HG03280 (cell line): Measurements from ENCODE around the gene LBHD2.

Source experiments
- ATAC-seq: cut with Tn5 transposase; IDR thresholded peaks from one replicate; pipeline ENCODE4 v1.9.1; 2021; ENCODE audit warnings: mild to moderate bottlenecking, moderate library complexity; ENCODE audit not compliant: unreplicated experiment

The LBHD2 gene

DNA sequence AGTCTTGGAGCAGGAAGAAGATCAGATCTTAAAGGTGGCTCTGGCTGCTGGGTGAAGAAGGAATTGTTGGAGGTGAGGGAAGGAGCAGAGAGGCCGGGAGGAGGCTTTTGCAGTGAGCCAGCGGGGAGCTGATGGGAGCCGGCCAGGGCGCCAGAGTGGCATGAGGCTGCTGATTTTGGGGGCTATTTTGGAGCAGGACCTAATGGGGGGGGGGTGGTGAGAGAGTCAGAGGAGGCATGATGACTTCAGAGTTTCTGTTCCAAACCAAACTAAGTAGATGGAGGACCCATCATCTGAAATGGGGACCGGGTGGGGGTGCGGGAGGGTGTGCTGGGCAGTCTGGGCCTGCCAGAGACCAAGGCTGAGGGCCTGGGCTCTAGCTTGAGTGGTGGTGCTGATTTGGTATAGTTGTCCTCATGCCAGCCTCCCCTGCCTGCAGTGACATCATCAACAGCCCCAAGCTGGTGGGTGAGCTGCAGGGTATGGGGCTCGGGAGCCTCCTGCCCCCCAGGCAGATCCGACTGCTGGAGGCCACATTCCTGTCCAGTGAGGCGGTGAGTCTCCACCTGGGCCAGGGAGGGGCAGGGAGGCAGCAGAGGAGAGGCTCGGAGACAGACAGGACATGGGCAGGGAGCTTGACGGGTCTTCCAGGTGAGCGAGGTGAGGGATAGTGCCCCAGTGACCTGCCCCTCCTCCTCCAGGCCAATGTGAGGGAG, 45.4 kb downstream of the LBHD2 start:
- no peak for ATAC-seq

DNA sequence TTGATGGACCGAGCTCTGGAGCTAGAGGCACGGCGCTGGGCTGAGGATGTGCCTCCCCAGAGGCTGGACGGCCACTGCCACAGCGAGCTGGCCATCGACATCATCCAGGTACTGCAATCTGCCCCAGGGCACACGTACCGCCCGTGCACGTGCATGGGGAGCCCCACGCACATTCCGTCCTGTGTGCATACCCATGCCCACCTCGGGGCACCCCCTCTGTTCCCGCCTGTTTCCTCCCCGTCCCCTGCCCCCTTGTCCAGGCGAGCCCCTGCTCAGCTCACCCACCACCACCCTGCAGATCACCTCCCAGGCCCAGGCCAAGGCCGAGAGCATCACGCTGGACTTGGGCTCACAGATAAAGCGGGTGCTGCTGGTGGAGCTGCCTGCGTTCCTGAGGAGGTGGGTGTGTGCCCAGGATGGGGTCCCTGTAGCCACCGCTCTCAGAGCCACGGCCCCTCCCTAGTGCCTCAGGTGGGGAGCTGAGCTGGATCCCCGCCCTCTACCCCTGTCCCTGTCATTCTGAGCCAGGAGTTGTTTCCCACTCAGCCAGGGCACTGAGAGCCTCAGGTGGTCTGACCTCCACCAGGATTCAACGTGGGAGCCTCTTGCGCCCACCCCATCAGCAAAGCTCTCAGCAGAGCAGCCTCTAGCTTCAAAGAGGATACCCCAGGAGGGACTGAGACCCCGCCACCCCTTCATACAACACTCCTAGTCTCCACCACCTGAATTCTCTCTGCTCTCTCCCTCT, 46.2 kb downstream of the LBHD2 start:
- no peak for ATAC-seq

DNA sequence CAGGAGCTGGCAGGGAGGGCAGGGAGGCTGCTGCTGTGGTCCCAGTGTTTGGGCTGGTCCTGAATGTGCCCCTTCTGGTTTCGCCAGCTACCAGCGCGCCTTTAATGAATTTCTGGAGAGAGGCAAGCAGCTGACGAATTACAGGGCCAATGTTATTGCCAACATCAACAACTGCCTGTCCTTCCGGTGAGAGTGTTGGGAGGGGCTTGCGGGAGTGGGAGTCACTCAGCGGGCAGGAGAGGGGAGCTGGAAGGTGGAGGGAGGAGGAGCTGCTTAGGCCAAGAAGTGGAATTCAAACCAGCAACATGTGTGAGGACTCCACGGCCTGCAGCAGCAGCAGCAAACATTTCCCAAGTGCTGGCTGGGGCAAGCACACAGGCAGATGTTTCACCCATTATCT, 47.0 kb downstream of the LBHD2 start:
- no peak for ATAC-seq

DNA sequence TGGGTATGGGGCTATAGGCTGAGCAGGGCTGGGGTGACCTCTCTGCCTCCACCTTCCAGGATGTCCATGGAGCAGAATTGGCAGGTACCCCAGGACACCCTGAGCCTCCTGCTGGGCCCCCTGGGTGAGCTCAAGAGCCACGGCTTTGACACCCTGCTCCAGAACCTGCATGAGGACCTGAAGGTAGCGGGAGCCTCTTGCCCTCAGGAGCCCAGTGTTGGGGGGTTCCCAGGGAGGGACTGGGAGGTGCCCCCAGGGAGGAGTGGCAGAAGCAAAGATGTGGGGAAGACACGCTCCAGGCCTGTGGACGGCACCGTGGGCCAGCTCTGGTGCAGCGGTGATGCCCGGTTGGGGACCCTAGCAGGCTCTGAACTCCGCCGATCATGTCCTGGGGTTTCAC, 47.6 kb downstream of the LBHD2 start:
- no peak for ATAC-seq

DNA sequence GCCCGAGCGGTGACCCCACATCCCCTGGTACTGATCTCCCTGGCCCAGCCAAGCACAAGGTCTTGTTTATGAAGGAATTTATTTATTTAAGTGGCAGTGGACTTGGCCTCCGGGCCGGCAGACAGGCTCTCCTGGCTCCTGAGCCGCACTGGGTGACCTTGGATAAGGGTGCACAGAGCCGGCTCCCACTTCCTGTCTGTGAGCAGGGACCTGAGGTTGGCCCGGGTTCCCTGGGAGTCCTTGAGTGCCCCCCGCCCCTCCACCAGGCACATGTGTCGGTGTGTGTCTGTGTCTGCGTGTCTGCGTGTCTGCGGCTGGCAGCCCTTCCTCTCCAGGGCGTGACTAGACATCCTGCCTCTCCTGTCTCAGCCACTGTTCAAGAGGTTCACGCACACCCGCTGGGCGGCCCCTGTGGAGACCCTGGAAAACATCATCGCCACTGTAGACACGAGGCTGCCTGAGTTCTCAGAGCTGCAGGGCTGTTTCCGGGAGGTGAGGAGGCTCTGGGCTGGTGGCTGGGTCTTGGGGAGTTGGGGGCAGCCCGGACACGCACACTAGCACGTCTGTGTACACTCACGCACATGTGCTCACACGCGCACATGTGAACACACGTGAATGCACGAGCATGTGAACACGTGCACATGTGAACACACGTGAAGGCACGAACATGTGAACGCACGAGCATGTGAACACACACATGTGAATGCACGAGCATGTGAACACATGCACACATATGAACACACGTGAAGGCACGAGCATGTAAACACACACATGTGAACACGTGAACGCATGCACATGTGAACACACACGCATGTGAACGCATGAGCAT, 48.6 kb downstream of the LBHD2 start:
- no peak for ATAC-seq

DNA sequence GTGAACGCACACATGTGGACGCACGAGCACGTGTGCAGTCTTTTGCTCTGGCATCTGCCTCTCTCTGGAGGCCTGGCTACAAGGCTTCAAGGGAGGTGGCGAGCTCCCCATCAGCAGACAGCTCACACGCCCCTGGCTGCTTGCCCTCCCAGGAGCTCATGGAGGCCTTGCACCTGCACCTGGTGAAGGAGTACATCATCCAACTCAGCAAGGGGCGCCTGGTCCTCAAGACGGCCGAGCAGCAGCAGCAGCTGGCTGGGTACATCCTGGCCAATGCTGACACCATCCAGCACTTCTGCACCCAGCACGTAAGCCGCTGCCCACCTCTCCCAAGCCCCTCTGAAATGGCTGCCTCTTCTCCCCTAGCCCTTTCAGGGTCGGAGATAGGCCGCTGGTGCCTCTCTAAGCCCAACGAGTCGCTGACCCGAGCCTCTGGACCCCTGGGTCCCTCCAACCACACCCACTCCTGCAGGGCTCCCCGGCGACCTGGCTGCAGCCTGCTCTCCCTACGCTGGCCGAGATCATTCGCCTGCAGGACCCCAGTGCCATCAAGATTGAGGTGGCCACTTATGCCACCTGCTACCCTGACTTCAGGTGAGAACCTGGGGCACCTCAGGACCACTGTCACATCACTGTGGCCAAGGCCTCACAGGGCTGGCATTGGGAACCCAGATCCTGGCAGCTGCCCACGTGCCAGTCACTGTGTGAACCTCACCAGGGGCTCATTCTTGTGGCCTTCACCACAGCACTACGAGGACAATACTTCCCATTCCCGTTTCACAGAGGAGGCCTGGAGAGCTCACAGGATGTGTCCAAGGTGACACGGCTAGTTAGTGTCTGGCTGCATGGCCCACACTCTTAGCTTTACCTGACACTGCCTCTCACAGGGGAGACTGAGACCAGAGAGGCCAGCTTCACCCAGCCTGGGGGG, 49.5 kb downstream of the LBHD2 start:
- ATAC-seq: no peak

DNA sequence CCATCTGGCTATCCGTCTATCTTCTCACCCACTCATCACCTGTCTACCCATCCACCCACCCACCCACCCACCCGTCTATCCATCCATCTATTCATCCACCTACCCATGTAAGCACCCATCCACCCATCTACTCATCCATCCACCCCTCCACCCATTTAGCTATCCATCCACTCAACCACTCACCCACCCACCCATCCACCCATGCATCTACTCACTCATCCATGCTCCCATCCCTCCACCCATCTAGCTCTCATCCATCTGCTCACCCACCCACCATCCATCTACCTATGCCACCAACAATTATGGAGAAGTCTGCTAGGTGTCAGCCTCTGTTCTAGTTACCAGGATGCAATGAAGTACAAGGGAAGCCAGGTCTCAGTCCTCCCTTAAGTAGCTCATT, 50.4 kb downstream of the LBHD2 start:
- ATAC-seq: no peak

DNA sequence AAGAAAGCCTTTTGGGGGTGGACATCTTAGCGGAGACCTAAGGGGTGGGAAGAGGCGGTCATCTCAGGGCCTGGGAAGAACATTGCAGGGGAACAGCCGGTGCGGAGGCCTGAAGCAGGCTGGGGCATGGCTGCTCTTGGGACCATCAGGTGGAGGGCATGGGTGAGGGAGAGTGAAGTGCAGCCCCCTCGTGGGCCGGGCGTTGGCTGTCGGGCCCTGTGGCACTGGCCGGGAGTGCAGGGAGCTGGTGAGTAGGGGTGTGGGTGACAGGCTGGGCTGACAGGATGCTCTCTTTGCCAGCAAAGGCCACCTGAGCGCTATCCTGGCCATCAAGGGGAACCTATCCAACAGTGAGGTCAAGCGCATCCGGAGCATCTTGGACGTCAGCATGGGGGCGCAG, 50.9 kb downstream of the LBHD2 start:
- no peak for ATAC-seq

DNA sequence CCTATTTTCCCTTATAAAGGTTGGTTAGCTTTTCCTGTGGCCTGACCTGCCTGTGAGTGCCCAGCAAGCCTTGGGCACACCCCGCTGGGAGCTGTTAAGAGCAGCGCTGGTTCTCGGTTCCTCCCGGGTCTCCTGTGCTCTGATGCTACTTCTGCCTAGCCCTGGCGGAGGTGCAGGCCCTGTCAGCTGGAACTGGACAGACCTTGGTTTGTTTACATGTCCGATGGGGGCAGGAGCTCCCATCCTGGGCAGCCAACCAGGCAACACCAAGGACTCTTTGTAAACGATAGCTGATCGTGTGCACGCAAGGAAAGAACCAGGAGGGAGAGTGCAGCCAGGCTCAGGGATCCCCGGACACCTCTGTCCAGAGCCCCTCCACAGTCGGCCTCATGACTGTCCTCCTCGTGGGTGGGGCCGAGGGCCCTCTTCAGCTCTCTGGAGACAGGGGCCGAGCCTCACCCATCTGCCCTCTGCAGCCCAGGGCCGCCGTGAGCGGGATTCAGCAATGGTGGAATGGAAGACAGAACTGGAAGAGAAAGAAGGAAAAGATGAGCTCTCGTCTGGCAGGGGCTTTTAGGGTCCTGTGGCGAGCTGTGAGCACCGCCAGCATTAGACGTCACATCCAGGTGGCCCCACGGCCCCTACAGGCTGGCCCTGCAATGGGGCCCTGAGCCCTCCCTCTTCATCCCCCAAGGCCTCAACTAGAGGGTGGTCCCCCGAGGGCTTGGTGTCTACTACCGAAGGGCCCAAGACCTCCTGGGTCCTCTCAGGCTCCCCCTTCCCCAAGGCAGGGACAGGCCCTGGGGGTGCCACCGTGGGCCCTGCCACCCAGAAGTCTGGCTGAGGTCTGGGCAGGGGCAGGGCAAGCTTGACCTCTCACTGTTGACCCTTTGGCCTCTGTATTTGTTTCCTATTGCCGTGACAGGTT, 51.6 kb downstream of the LBHD2 start:
- ATAC-seq: no peak

DNA sequence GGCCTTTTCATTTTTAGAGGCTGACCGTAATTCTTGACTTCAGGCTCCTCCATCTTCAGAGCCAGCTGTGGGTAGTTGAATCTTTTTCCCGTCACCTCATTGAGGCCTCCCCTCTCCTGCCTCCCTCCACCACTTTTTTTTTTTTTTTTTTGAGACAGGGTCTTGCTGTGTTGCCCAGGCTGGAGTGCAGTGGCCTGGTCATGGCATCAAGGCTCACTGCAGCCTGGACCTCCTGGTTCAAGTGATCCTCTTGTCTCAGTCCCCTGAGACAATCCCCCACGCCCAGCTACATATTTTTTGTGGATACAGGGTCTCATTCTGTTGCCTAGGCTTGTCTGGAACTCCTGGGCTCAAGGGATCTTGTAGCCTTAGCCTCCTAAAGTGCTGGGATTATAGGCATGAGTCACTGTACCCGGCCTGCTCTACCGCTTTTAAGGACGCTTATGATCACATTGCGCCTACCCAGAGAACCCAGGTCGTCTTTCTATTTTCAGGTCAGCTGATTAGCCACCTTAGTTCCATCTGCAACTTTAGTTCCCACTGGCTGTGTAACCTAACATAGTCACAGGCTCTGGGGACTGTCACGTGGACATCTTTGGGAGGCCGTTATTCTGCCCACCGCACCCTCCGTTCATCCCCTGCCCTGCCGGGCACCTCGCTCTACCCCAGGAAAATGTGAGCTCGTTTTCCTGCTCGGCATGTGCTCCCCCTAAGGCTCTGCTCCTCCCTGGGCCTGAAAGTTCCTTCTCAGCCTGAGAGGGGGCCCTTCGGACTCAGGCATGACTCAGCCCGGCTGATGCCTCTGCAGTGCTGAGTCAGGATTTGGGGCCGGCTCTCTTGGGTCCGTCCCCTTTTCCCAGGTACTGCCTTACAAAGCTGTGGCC, 52.6 kb downstream of the LBHD2 start:
- no peak for ATAC-seq

DNA sequence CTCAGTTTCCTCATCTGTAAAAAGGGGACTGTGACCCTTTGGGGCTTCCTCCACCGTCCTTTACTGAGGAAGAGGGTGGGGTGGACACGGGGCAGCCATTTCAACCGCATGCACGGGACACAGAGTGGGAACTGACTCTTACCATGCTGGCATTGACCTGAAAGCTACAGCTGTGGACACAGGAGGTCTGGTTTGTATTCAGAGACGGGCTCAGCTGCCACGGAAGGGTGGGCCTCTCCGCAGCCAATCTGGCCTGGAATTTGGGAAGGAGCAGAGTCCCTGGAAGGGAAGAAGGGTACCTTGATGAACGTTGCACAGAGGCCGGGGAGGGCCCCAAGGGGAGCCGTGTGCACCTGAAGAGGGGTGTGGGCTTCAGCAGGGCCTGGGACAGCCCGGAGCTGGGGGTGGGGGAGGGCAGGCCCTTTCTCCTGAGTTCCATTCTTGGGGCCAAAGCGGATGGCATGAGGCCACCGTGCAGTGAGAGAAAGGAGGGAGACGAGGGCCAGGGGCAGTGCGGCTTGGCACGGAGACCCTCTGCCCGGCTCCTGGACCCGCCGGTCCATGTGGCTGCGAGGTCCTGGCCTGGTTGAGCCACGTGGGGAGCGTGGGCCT, 53.8 kb downstream of the LBHD2 start:
- ATAC-seq: no peak

DNA sequence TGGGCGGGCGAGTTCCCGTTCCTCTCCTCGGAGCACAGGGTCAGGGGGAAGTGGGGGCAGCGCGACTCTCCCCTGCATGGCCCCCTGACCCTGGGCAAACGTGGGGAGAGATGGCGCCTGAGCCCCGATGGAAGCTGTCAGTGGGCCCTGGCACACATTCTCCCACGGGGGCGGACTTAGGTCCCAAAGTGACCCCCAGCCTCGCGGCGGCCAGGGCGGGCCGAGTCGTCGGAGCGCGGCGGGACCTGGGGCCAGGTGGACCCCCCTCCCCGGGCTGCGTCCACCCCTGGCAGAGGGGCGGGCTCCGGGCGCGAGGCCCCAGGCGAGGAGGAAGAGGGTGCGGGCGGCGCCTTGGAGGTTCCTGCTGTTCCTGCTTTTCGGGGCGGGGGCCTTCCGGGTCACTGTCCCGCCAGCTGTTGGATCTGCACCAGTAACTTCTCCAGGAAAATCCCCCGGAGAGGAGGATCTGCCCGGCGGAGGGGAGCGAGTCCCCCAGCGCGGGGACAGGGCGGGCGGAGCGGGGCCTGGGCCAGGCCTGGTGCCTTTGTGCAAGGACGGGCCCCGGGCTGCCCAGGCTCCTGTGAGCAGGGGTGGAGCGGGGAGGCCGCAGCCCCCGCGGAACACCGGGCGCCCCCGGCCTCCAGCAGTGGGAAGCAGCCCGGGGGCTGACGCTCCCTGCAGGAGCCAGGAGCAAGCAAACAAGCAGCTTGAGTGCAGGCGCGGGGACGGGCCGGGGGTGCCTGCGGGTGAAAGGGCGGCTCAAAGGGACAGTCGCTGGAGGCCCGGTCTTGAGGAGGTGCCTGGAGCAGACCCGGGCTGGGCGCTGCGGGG, 54.5 kb downstream of the LBHD2 start:
- ATAC-seq: no peak

DNA sequence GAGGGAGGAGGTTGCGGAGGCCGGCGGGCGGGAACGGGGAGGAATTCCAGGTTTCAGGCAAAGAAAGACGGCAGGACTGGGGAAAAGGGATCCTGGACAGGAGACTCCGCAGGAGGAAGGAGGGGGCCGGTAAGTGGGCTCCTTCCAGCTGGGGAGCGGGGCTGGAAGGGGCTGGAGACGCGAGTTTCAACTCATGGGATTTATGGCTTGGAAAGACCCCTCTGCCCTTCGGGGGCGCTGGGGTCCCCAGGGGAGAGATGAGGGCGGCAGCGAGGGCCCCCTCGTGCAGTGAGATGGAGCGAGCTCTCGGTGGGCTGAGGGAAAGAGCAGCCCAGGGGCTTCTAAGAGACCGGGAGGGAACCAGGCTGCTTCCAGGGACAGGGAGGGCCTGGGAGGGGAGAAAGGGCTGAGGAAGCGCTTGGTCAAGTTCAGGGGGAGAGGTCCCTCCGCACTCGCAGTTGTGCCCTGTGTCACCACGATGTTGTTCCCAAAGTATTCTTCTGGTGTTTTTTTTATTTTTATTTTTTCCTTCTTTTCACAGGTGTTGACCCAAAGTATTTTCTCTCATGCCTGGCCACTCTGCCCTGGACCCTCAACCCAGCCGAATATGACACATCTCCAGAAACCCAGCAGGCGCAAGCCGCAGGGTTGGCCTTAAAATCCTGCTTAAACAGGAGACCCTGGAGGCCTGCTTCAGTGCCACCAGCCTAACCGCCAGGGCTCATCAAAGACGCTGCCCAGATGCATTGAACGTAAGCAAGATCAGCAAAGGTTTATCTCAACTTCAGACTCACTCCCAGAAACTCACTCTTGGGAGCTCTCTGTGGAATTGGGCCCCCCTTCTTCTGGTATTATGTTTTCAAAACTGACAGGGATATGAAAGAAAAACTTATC, 55.4 kb downstream of the LBHD2 start:
- ATAC-seq: no peak
